ENCODE results near the gene RGS19. TPM values are rescaled to one million over a fixed set of nuclear protein-coding genes. Genes with fewer than 3 reads are reported as not detected.

The RGS19 gene
- total and polyA plus RNA-seq, 2 donors from 2014 or later: 6.8 to 20.2 TPM

GRCh38 chr20:64030371-64031134, 48.8 kb downstream of the RGS19 start:
- Histone ChIP-seq H3K9me3 (ENCODE audit: control insufficient read depth in 2 of 3, insufficient read depth in 1 of 3, low read length in 3 of 3) (no peaks in the 10 kb centered on the region), H3K36me3 (ENCODE audit: control insufficient read depth in 2 of 3, insufficient read depth in 3 of 3, low read length in 3 of 3) (peaks cover 2 to 50% (median 32%) of the 10 kb centered on the region in 3 donors), H3K27me3 (ENCODE audit: control insufficient read depth, insufficient read depth, low read length) (no peaks in the 10 kb centered on the region), H3K9ac (ENCODE audit: low read length in 3 of 3) (no peak overlapping the region), H3K27ac (ENCODE audit: low read depth in 2 of 2, low read length in 2 of 2) (no peak overlapping the region), H3K4me3 (ENCODE audit: low read length in 3 of 3) (no peak overlapping the region), H3K4me1 (ENCODE audit: control insufficient read depth in 2 of 3, insufficient read depth in 2 of 3, low read depth in 1 of 3, low read length in 3 of 3) (no peaks in the 10 kb centered on the region)
- intact Hi-C loops (cut with DNase I): no loop called here
- no peak for TF ChIP-seq CTCF (IDR thresholded peaks at IDR 0.05; ENCODE audit: borderline replicate concordance, extremely low read depth, insufficient read depth)
- FAIRE-seq (no peak), DNase-seq (no peak)

- no peak for DNase-seq
- no peak overlapping the region for H3K27ac ChIP-seq (ENCODE audit: low read depth in 2 of 2, low read length in 2 of 2)
- no peaks in the 10 kb centered on the region for H3K9me3 ChIP-seq (ENCODE audit: control insufficient read depth in 2 of 3, insufficient read depth in 1 of 3, low read length in 3 of 3)
- H3K4me1 ChIP-seq (ENCODE audit: control insufficient read depth in 2 of 3, insufficient read depth in 2 of 3, low read depth in 1 of 3, low read length in 3 of 3): peaks cover 0 to 2% (median under 1%) of the 10 kb centered on the region in 3 donors
- H3K27me3 ChIP-seq (ENCODE audit: control insufficient read depth, insufficient read depth, low read length): no peaks in the 10 kb centered on the region
- intact Hi-C loops (cut with DNase I): no loop called here
- H3K36me3 ChIP-seq (ENCODE audit: control insufficient read depth in 2 of 3, insufficient read depth in 3 of 3, low read length in 3 of 3): peaks cover 4 to 57% (median 38%) of the 10 kb centered on the region in 3 donors
- no peak overlapping the region for H3K4me3 ChIP-seq (ENCODE audit: low read length in 3 of 3)
- FAIRE-seq: no peak
- TF ChIP-seq CTCF (IDR thresholded peaks at IDR 0.05; ENCODE audit: borderline replicate concordance, extremely low read depth, insufficient read depth): no peak
- no peak overlapping the region for H3K9ac ChIP-seq (ENCODE audit: low read length in 3 of 3)
Observed at GRCh38 chr20:64029293-64030117, 49.8 kb downstream of the RGS19 start.

GRCh38 chr20:64027981-64028685, 51.2 kb downstream of the RGS19 start:
- FAIRE-seq (no peak), DNase-seq (no peak)
- Histone ChIP-seq H3K9ac (ENCODE audit: low read length in 3 of 3) (no peak overlapping the region), H3K36me3 (ENCODE audit: control insufficient read depth in 2 of 3, insufficient read depth in 3 of 3, low read length in 3 of 3) (peaks cover 6 to 70% (median 40%) of the 10 kb centered on the region in 3 donors), H3K27me3 (ENCODE audit: control insufficient read depth, insufficient read depth, low read length) (no peaks in the 10 kb centered on the region), H3K4me3 (ENCODE audit: low read length in 3 of 3) (no peak overlapping the region), H3K4me1 (ENCODE audit: control insufficient read depth in 2 of 3, insufficient read depth in 2 of 3, low read depth in 1 of 3, low read length in 3 of 3) (peaks cover 0 to 9% (median 2%) of the 10 kb centered on the region in 3 donors), H3K9me3 (ENCODE audit: control insufficient read depth in 2 of 3, insufficient read depth in 1 of 3, low read length in 3 of 3) (no peaks in the 10 kb centered on the region), H3K27ac (ENCODE audit: low read depth in 2 of 2, low read length in 2 of 2) (no peak overlapping the region)
- intact Hi-C loops (cut with DNase I): no loop called here
- TF ChIP-seq CTCF (IDR thresholded peaks at IDR 0.05; ENCODE audit: borderline replicate concordance, extremely low read depth, insufficient read depth): no peak
